ENCODE results near the gene MARCHF9. TPM values are rescaled to one million over a fixed set of nuclear protein-coding genes. Genes with fewer than 3 reads are reported as not detected.

The MARCHF9 gene
- total and polyA plus RNA-seq, 2 donors (not counting 1 experiment from before 2014, with no cell fraction given), result 81.4 to 128 TPM

DNA sequence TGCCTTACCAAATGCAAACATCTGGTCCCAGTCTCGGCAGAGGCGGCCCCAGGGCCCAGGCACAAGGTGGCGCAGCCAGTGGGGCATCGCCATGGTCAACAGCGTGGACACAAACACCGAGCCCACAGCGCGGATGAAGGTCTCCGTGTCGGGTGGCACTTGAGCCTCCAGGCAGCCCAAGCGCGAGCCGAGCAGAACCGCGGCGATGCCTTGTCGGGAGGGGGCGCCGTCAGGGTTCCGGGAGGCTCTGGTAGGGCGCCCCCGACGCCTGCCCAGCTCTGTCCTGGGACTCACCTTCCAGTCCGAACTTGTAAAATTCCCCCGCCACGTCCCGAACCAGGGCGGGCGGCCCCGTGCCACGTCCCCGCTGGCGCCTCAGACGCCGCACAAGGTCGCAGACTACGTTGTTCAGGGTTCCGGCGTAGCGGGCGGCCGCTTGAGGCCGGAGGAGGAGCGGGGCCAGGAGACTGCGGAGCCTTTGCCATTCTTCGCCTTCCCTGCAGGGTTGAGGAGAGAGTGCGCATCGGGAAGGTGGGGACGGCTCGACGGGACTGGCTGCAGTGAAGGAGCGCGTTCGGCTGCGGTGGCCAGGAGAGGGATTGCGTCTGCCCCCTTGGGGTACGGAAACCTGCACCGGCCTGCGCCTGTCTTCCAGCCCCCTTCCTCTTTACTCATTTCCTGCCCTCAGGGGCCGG lies 10.2 kb downstream of the MARCHF9 start:
- Histone ChIP-seq H3K4me3 (ENCODE audit: control extremely low read depth in 1 of 5, extremely low read depth in 1 of 5, insufficient read depth in 1 of 5, low read depth in 2 of 5, low read length in 4 of 5) (peak overlapping the region; percentile 22 to 63 (median 58)), H4K20me1 (ENCODE audit: control insufficient read depth, insufficient read depth, low read length, poor library complexity, severe bottlenecking) (peaks cover 38% of the 10 kb centered on the region), H3K79me2 (ENCODE audit: control insufficient read depth, insufficient read depth, low read length) (peaks cover 38% of the 10 kb centered on the region), H3K9ac (ENCODE audit: low read length) (peak overlapping the region; percentile 64), H2AFZ (ENCODE audit: insufficient read depth, low read depth, low read length, poor library complexity, severe bottlenecking) (peak overlapping the region; percentile 77), H3K4me1 (ENCODE audit: control insufficient read depth in 2 of 2, insufficient read depth in 2 of 2, low read length in 2 of 2) (peaks cover 29 to 32% of the 10 kb centered on the region in 2 donors), H3K27ac (ENCODE audit: low read length in 2 of 2) (no peak overlapping the region), H3K27me3 (replicated peaks in 1 of 4; ENCODE audit: control extremely low read depth in 1 of 4, control insufficient read depth in 3 of 4, insufficient read depth in 4 of 4, low read length in 3 of 4) (peaks cover 0 to 38% (median 26%) of the 10 kb centered on the region in 4 experiments), H3K36me3 (replicated peaks in 1 of 2; ENCODE audit: control extremely low read depth in 1 of 2, control insufficient read depth in 1 of 2, extremely low read depth in 1 of 2, insufficient read depth in 2 of 2, low read length in 1 of 2) (peaks cover 0 to 12% of the 10 kb centered on the region in 2 experiments), H3K4me2 (replicated peaks; ENCODE audit: low read depth, low read length, poor library complexity, severe bottlenecking) (peak overlapping the region; percentile 87), H3K9me3 (ENCODE audit: control extremely low read depth in 1 of 3, control insufficient read depth in 2 of 3, insufficient read depth in 1 of 3, low read length in 2 of 3) (peaks cover 0 to 13% (median 0%) of the 10 kb centered on the region in 3 donors)
- Mint-ChIP-seq H3K27ac (no peak overlapping the region), H3K9me3 (ENCODE audit: insufficient read depth) (no peaks in the 10 kb centered on the region), H3K27me3 (peaks cover 24% of the 10 kb centered on the region), H3K4me3 (peak overlapping the region; percentile 93), H3K4me1 (peaks cover 32% of the 10 kb centered on the region)
- intact Hi-C loops (cut with micrococcal nuclease), result loop anchor here (1.0 kb wide), 1 partner anchor 9 kb away; no protein-coding TSS in a partner anchor
- ATAC-seq (ENCODE audit: low read depth), result peak; percentile 78
- WGBS (ENCODE audit: insufficient coverage), result 1% methylated on average over 59 of the region's 60 CpGs
- POLR2A ChIA-PET, result interaction anchor here (1.1 kb wide), 1 partner anchor 9 kb away, joined by 4 read pairs; no protein-coding TSS in a partner anchor
- DNase-seq, result peak; percentile 68
- TF ChIP-seq EZH2 (IDR thresholded peaks at IDR 0.05; ENCODE audit: borderline replicate concordance, insufficient read depth, low read depth, low read length, poor library complexity, severe bottlenecking), result peak; percentile 98
- TF ChIP-seq, protein P1, sequence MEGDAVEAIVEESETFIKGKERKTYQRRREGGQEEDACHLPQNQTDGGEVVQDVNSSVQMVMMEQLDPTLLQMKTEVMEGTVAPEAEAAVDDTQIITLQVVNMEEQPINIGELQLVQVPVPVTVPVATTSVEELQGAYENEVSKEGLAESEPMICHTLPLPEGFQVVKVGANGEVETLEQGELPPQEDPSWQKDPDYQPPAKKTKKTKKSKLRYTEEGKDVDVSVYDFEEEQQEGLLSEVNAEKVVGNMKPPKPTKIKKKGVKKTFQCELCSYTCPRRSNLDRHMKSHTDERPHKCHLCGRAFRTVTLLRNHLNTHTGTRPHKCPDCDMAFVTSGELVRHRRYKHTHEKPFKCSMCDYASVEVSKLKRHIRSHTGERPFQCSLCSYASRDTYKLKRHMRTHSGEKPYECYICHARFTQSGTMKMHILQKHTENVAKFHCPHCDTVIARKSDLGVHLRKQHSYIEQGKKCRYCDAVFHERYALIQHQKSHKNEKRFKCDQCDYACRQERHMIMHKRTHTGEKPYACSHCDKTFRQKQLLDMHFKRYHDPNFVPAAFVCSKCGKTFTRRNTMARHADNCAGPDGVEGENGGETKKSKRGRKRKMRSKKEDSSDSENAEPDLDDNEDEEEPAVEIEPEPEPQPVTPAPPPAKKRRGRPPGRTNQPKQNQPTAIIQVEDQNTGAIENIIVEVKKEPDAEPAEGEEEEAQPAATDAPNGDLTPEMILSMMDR (IDR thresholded peaks at IDR 0.05), result peak; percentile 57
- CTCF ChIA-PET, result interaction anchor here (0.5 to 3.0 kb wide), 6 partner anchors 9 to 140 kb away, joined by 3 to 37 read pairs (median 4); no protein-coding TSS in a partner anchor
